HL-60 (cell line): ENCODE results near the gene NEDD4L.

Experiments used
- GABPA ChIP-seq: IDR thresholded peaks from 2 replicates; pipeline ENCODE4 v1.6.1; 2012; ENCODE audit warnings: low read depth
- POLR2AphosphoS5 ChIP-seq: IDR thresholded peaks from 2 replicates; pipeline ENCODE4 v1.6.1; 2012; ENCODE audit warnings: low read depth
- REST ChIP-seq: IDR thresholded peaks from 2 replicates; pipeline ENCODE4 v1.6.1; 2012; ENCODE audit warnings: low read depth; ENCODE audit not compliant: insufficient replicate concordance
- TF ChIP-seq, protein P1 (sequence below): IDR thresholded peaks from one replicate; pipeline ENCODE4 v1.5.1; 2011; ENCODE audit warnings: low read length, control low read depth, inconsistent platforms; ENCODE audit not compliant: insufficient read depth

DNA sequence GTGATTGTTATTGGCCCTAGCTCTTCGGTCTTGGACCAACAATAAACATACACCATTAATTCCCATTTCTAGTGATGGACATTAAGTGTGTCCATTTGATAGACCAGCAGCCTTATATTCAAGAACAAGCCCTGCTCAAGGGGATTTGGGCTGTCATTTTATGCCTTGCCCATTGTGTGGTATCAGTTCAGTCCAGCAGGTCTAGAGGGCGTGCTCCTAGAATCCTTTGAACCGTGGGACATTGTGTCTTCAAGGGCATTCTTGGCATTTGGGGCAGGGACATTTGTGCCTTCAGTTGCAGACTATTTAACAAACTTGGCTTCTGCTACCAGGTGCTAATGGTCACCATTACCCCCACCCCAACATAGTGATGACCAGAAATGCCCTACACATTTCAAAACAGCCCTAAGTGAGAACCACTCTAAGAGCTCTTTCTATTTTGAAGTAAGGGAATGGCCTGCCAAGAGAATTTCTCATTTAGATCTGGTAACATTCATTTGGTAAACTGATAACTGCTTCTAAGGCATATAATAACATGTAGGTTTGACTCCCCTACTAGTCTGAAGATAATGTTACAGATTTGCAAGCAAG is 300.1 kb downstream of the NEDD4L start:
- TF ChIP-seq, protein P1, sequence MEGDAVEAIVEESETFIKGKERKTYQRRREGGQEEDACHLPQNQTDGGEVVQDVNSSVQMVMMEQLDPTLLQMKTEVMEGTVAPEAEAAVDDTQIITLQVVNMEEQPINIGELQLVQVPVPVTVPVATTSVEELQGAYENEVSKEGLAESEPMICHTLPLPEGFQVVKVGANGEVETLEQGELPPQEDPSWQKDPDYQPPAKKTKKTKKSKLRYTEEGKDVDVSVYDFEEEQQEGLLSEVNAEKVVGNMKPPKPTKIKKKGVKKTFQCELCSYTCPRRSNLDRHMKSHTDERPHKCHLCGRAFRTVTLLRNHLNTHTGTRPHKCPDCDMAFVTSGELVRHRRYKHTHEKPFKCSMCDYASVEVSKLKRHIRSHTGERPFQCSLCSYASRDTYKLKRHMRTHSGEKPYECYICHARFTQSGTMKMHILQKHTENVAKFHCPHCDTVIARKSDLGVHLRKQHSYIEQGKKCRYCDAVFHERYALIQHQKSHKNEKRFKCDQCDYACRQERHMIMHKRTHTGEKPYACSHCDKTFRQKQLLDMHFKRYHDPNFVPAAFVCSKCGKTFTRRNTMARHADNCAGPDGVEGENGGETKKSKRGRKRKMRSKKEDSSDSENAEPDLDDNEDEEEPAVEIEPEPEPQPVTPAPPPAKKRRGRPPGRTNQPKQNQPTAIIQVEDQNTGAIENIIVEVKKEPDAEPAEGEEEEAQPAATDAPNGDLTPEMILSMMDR = no peak
- TF ChIP-seq GABPA = no peak
- TF ChIP-seq POLR2AphosphoS5 = no peak
- no peak for TF ChIP-seq REST
